GM18526 (cell line): Measurements from ENCODE around the gene CHAC1.

Source experiments
- POLR2A ChIP-seq: IDR thresholded peaks from 3 replicates; pipeline ENCODE4 v1.6.1; 2011; ENCODE audit not compliant: insufficient read length; ENCODE audit errors: extremely low read depth

CHAC1 gene

DNA sequence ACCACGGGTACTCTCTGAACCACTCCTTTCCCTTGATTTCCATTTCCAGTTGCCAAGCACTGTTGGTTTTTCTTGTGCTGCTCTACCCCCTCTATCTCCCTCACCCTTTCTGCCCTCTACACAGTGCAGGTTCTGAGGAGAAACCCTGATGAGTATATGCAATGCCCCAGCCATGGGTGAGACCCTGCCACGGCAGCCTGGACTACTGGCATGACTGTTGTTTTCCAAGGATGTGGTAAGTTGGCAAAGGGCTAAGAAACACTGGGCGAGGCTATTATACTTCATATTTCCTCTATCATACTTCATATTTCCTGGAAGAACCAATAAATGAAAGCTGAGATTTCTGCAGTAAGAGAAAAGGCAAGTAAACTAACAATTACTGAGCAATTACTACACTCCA lies 27.9 kb downstream of the CHAC1 start:
- no peak for TF ChIP-seq POLR2A

DNA sequence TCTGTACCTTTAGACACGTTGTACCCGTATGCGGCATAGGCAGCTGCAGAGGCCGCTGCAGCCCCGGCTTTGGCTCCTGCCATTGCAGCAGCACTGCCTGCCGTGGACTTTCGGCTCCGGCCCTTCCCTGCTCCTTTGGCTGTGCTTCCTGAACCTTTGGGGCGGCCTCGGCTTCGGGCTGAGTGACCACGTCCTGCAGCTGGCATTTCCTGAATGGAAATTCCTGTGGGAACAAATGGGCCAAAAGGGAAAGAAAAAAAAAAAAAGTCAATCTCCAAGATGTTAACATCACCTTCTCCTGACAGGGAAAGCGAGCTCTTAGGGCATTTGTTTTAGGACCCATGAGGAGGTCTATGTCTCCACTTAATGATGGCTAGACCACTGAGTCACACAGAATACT lies 29.6 kb downstream of the CHAC1 start:
- TF ChIP-seq POLR2A, result no peak

DNA sequence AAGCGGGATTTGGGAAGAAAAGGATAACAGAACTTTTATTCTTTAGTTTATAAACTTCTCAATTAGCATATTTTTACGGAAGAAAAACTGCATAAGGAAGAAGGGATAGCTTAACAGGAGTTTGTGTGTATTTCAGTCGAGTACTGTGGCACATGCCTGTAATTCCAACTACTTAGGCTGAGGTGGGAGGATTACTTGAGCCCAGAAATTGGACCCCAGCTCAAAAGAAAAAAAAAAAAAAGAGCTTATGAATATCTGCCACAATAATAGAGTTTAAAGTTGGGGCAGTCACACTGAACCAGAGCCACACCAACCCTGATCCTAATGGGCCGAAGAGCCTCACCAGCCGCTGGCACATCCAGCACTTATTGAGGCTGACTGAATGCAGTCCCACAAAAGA lies 31.1 kb downstream of the CHAC1 start:
- no peak for TF ChIP-seq POLR2A

DNA sequence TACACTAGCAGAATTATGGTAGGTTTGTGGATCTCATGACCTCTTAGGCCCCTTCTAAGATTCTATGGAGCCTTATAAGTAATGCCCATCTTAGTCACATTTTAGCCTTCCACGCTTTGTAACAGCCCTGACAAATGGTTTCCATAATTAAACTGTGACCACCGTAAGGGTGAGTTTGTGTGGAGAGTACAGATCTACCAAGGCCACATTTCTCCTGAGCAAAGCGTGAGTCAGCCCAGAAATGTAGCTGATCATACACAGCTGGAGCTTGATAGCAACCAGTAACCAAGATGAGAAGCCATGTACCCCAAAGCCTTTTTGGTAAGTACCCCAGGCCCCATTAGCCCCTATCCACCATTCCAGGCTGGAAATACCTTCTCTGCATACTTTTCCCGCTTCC lies 31.7 kb downstream of the CHAC1 start:
- TF ChIP-seq POLR2A, result no peak

DNA sequence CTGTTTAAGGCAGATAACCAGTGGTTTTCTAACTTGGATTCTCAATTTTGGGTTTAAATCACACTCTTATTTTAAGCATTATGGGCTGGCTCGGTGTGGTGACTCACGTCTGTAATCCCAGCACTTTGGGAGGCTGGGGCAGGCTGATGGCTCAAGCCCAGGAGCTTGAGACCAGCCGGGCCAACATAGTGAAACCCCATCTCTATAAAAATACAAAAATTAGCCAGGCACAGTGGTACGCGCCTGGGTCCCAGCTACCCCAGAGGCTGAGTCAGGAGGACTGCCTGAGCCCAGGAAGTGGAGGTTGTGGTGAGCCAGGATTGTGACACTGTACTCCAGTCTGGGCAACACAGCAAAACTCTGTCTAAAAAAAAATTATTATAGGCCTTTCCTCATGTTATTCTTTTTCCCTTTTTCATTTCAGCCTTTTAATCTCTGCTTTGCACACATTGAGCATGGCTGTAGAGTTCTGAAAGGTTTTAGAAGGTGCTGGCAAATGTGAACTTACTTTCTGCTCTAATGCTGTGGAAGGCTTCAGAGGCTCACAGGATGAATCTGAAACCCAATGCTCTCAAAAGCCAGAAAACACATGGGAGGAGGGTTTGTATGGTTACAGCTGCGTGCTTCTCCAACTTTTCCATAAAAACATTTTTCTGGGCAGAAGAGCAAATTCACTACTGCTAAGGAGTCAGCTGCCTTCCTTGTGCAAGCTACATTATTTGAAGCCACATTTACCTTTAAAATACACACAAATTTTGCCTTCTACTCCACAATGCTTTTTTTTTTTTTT lies 32.5 kb downstream of the CHAC1 start:
- no peak for TF ChIP-seq POLR2A

DNA sequence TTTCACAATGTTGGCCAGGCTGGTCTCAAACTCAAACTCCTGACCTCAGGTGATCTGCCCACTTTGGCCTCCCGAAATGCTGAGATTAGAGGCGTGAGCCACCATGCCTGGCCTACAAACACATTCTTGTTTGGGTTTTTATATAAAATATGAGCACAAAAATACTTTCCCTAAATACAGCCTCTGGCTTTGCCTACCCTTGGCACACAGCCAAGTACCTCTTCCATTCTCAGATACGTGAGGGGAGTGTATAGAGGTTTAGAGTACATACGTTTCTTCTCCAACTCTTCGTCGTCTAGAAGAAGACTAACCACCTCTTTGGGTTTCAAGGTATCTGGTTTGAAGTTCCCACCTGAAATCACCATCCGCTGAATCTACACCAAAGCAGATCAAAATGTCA lies 33.5 kb downstream of the CHAC1 start:
- no peak for TF ChIP-seq POLR2A

DNA sequence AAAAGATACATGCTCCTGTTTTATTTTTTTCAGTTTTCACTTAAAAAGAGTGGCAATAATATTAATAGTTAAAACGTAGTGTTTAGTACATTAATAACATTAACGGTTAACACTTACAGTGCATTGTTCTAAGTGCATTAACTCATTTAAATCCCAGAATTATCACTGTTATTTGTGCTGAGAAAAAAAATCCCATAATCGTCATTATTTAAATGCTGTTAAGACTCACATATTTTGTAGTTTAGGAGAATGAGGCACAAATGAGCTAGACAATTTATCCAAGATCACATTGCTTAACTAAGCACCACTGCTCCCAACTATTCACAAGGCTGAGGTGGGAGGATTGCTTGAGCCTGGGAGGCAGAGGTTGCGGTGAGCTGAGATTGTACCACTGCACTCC lies 34.9 kb downstream of the CHAC1 start:
- no peak for TF ChIP-seq POLR2A

DNA sequence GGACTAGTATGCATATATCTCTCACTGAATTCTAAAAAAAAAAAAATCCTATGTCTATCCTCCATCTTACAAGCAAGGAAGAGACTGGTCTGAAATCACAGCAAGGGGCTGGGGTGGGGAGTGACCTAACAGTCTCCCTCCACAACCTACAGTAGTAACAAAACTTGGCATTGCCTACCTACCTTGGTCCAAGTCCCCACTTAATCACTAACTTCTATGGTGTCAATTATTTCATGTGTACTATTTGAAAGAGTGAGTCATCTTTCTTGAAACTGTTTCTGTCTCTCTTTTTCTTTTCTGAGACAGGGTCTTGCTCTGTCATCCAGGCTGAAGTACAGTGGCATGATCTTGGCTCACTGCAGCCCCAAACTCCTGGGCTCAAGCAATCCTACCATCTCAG lies 36.8 kb downstream of the CHAC1 start:
- TF ChIP-seq POLR2A, result no peak

DNA sequence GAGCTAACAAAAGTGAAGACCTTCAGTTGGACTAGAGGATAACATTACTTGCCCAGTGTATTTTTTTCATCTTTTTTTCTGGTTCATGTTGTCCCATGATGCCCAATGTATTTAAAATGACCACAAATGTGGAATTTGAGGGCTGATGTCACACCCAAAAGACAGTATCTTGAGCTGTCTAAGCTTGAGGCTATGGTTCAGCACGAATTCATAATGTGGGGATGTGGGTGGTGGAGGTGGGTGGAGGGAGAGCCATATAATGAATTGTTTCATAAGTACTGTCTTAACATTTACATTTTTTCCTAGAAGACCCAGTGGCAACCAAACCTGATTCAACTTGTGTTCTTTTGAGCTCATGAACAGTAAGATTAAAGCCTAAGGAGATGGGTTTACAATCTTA lies 37.5 kb downstream of the CHAC1 start:
- no peak for TF ChIP-seq POLR2A

DNA sequence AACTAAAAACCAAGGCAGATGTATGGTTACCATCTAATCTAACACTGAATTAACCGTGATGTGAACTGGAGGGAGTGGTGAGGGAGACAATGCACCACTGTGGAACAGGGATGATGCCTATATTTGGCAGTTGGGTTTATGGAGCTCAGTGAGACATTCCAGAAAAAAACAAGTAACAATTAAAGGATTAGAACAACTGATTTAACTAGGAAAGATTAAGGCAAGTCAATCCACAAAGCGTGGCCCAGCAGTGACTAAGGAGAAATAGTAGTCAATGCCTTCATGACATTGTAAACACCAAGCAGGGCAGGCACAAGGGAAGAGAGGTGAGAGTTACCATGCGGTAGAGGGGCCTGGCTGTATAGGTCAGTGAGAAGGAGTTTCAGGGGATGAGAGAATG lies 38.1 kb downstream of the CHAC1 start:
- TF ChIP-seq POLR2A, result no peak

DNA sequence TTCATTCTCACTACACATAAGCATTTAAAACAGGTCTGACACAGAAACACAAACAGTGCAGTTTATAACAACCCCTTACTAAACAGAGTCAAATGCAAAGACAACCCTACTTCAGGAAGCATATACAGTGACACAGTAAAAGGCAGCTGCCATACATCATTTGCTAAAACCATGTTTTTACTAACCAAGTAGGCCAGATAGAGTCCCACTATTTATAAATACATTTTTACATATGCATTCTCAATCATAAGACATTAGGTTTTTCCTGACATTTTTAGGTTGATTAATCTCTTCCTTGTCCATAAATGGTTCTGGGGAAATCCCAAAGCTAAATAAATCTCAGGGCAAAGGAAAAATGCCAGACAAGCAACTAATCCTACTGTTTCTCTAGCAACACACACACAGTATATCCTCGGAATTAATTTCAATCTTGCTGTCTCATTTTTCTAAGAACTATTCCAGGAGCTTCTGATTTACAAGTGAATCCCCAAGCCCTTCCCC lies 39.0 kb downstream of the CHAC1 start:
- TF ChIP-seq POLR2A, result no peak

DNA sequence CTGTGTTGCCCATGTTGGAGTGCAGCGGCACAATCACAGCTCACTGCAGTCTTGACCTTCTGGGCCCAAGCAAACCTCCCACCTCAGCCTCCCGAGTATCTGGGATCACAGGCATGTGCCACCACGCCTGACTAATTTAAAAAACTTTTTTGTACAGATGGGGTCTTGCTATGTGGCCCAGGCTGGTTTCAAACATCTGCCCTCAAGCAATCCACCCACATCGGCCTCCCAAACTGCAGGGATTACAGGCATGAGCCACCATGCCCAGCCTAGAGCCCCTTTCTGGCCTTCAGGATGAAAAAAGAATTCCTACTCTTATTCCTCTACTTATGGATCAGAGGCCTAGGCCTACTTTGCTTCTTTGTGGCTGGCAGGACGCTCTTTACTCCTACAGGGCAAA lies 39.6 kb downstream of the CHAC1 start:
- no peak for TF ChIP-seq POLR2A

DNA sequence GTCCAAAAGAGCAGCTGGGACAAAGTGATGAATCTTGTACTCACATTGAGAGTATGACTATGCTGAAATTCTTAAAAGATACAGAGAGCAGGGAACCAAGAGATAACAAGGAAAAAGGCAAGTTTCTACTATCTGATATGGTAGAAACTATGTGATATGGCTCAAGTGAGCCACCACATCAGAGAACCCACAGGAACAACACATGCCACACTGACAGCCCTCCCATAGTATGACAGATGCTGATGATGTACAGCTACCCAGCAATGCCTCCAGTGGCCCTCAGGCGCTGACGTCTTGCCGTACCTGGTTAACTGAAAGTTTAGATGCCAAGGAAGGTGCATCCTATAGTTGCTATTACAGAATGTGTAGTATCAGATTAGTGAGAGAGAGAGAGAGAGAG lies 42.4 kb downstream of the CHAC1 start:
- TF ChIP-seq POLR2A, result no peak

DNA sequence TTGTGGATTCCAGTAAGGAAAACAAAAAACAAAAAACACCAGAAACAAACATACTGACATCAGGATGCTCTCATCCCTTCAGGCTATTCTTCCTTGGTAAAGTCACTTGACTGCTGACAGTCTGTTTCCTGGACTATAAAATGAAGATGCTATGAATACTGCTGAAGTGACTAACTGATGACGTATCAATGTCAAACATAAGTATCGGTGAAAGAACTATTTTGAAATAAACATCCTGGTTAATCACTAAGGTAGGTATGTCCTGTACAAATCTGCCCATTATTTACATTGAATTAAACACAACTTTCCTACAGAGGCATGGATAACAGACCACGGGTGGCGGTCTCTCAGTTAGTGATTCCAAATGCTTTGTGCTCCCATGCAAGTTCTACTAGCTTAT lies 45.9 kb downstream of the CHAC1 start:
- TF ChIP-seq POLR2A, result no peak

DNA sequence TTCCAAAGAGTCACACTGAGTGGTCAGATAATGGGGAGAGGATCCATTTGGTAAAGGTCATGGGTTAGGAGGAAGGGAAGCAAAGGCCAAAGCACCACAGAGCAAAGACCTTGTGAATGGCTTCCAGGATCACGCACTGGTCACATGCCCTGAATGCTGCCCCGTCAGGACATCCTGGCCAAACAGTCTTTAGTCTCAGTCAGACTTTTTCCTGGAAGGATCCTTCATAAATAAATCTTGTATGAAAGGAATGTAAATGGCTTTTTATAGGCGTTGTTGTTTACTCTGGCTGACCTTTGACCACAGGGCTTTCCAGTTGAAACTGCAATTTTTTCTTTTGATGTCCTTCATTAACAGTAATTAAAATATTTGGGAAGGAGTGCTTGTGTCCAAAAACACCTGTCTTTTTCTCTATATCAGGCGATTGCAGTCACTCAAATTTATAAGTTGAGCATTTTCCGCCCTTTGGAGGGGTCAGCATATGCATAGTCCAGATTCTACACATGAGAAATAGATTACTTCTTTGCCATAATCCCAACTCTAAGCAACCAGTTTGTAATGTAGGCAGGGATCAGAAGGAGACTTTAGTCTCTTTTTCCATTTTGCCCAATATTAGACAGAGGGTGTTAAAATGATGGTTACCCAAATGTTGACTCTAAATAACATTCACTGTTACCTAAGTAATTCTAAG lies 48.4 kb downstream of the CHAC1 start:
- TF ChIP-seq POLR2A, result no peak

DNA sequence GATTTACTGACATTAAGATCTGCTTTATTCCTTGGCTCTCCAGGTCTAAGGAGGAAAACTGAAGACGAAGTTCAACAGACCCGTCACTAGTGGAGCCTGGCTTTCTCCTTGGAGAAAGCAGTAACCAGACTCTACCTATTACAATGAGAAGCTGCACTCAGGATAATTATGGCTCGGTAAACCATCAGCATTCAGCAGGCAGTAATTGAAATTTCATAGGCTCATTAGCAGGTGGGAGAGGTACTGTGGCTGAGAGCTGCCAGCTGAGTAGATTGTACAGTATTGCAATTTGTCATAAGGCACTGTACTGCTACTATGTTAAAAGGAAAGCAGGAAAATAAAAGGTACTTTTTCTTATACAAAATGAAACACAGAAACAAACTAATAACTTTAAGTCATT lies 51.2 kb downstream of the CHAC1 start:
- TF ChIP-seq POLR2A, result no peak
